Suprapubic skin (tissue), 4 donors: ENCODE results near the gene SCLT1. TPM values are rescaled to one million over a fixed set of nuclear protein-coding genes. Genes with fewer than 3 reads are reported as not detected.
A peak's percentile ranks its signal among the peaks of the same experiment; 100 is the strongest.

Source experiments
- DNase-seq, 2 donors: peaks; one replicate each; pipeline ENCODE4 v3.0.0-alpha.2; 2019; ENCODE audit warnings: low spot score in 2 of 2
- H3K27ac ChIP-seq: fragments of 200-600 bp; sonication (generic); one replicate; pipeline ENCODE4 v1.5.1; 2019
- H3K27me3 ChIP-seq: fragments of 200-600 bp; sonication (generic); one replicate; pipeline ENCODE4 v1.5.1; 2019
- H3K36me3 ChIP-seq: fragments of 200-600 bp; sonication (generic); one replicate; pipeline ENCODE4 v1.5.1; 2019
- H3K4me1 ChIP-seq: fragments of 200-600 bp; sonication (generic); one replicate; pipeline ENCODE4 v1.5.1; 2019
- H3K4me3 ChIP-seq: fragments of 200-600 bp; sonication (generic); one replicate; pipeline ENCODE4 v1.5.1; 2019; ENCODE audit warnings: mild to moderate bottlenecking
- H3K9me3 ChIP-seq: fragments of 200-600 bp; sonication (generic); one replicate; pipeline ENCODE4 v1.5.1; 2019
- EP300 ChIP-seq: sonication (generic); formaldehyde crosslinking; IDR thresholded peaks from one replicate; pipeline ENCODE4 v1.6.1; 2017; ENCODE audit warnings: antibody characterized with exemption
- POLR2A ChIP-seq, 2 donors: fragments of 450-650 bp; IDR thresholded peaks; one replicate each; pipeline ENCODE4 v1.6.1; 2017; ENCODE audit warnings: antibody characterized with exemption in 2 of 2, mild to moderate bottlenecking in 2 of 2, moderate library complexity in 2 of 2
- POLR2AphosphoS5 ChIP-seq, 3 donors: sonication (generic); formaldehyde crosslinking; IDR thresholded peaks; one replicate each; pipeline ENCODE4 v1.6.1; 2017; ENCODE audit warnings: antibody characterized with exemption in 3 of 3
- WGBS: methylation state at CpG from one replicate; pipeline ENCODE4 v1.1.5; 2018; 5-methylcytosine and 5-hydroxymethylcytosine counted together
- total RNA-seq, 4 donors: library from RNA; depleted of rRNA; stranded (reverse); fragments of >200 nt; gene quantifications; one replicate each; pipeline ENCODE4 v1.1.0, GENCODE V29; 2016
- TF ChIP-seq, protein P1 (sequence below), 2 donors: fragments of 200-600 bp in 1 of 2; fragments of 450-650 bp in 1 of 2; sonication (generic) in 1 of 2; IDR thresholded peaks; one replicate each; pipeline ENCODE4 v1.5.1; 2016 to 2019; ENCODE audit warnings: antibody characterized with exemption in 2 of 2, mild to moderate bottlenecking in 1 of 2, moderate library complexity in 1 of 2

Gene SCLT1
- total RNA-seq, 4 donors from 2014 or later = 7.6 to 17.2 (median 9.6) TPM

DNA sequence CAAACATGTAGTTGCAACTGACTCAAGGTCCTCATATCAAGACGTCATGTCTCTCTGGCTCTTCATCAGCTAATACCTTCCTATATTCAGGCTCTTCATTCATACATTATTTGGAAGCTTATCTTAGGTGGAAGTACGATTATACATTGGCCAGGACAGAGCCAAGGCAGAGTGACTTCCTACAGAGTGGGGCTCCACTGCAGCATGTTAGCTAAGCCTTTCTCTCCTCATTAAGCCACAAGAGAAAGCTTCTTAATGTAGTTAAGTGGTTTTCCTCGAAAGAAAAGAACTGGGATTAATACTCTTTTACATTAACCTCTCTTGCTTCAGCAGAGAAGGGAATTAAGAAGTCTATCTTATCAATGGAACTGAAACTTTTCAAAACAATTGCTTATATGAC is 17.6 kb upstream of the SCLT1 start:
- 86% methylated on average over 3 of the region's 3 CpGs for WGBS

DNA sequence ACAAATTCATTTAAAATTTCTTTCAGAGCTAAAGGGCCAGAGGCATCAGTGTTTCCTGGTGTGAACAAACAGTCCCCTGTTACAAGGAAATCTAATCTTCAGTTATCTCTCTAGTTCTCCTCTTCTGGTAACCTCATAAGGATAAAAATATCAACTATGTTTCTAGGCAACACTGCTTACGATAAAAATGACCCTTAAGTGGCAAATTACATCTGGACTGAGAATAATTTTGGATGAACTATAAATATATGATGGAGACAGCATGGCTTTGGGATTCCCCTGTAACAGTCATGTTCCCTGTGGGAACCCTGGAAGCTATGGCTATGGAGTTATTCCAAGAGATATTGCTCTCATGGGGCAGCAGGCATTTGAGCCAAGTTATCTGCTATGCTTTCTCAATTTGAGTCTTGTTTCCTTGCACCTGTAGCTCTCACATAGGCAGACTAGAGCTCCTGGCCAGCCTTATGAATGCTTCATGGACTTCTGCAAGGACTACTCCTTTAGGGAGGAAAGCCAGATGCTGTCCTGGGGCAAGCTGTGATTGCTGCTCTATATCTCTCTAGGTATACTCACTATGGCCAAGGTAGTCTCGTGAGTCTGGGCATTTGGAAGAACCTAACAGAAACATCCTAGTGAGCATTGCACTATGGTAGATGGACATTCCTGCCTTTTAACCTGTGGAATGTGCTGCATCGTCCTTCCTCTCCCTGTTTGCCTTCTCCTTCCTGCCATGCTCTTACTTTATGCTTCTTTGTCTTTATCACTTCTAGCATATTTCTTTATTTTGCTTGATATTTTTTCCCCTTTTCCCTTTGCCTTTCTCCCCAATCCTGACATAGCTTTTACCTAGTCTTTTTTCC is 16.9 kb upstream of the SCLT1 start:
- TF ChIP-seq POLR2A (IDR thresholded peaks at IDR 0.05) = no peak
- H3K4me3 ChIP-seq = no peak overlapping the region
- no peak overlapping the region for H3K27ac ChIP-seq
- DNase-seq = no peak
- H3K9me3 ChIP-seq = no peaks in the 10 kb centered on the region
- H3K27me3 ChIP-seq = no peaks in the 10 kb centered on the region
- 83% methylated on average over 3 of the region's 3 CpGs for WGBS
- peaks cover 22% of the 10 kb centered on the region for H3K36me3 ChIP-seq
- no peaks in the 10 kb centered on the region for H3K4me1 ChIP-seq

More for the DNA sequence above, 17.6 kb upstream of the SCLT1 start:
- no peaks in the 10 kb centered on the region for H3K9me3 ChIP-seq
- DNase-seq = no peak
- H3K27me3 ChIP-seq = no peaks in the 10 kb centered on the region
- H3K36me3 ChIP-seq = peaks cover 22% of the 10 kb centered on the region
- no peaks in the 10 kb centered on the region for H3K4me1 ChIP-seq
- TF ChIP-seq POLR2AphosphoS5 (IDR thresholded peaks at IDR 0.05) (no peak), EP300 (no peak), POLR2A (IDR thresholded peaks at IDR 0.05) (no peak)
- TF ChIP-seq, protein P1, sequence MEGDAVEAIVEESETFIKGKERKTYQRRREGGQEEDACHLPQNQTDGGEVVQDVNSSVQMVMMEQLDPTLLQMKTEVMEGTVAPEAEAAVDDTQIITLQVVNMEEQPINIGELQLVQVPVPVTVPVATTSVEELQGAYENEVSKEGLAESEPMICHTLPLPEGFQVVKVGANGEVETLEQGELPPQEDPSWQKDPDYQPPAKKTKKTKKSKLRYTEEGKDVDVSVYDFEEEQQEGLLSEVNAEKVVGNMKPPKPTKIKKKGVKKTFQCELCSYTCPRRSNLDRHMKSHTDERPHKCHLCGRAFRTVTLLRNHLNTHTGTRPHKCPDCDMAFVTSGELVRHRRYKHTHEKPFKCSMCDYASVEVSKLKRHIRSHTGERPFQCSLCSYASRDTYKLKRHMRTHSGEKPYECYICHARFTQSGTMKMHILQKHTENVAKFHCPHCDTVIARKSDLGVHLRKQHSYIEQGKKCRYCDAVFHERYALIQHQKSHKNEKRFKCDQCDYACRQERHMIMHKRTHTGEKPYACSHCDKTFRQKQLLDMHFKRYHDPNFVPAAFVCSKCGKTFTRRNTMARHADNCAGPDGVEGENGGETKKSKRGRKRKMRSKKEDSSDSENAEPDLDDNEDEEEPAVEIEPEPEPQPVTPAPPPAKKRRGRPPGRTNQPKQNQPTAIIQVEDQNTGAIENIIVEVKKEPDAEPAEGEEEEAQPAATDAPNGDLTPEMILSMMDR (IDR thresholded peaks at IDR 0.05) = no peak
- H3K4me3 ChIP-seq = no peak overlapping the region
- no peak overlapping the region for H3K27ac ChIP-seq

DNA sequence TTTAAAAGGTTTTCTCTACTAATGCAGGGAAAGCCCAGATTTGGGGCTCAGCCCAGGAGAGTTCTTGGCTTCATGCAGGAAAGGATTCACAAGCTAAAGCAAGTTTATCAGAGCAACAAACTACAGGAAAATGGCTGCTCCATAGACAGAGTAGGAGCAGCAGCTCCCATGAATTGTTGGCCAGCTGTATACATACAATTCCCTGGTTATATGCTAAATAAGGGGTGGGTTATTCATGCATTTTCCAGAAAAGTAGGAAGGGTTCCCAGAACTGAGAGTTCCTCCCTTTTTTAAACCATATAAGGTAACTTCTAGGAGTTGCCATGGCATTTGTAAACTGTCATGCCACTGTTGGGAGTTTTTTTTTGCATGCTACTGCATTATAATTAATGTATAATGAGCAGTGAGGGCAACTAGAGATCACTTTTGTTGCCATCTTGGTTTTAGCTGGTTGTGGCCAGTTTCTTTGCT is 5.2 kb upstream of the SCLT1 start:
- Histone ChIP-seq H3K4me3 (no peak overlapping the region), H3K27ac (no peak overlapping the region), H3K9me3 (no peaks in the 10 kb centered on the region), H3K27me3 (no peaks in the 10 kb centered on the region), H3K4me1 (peaks cover 26% of the 10 kb centered on the region), H3K36me3 (peaks cover 3% of the 10 kb centered on the region)
- TF ChIP-seq, protein P1 (IDR thresholded peaks at IDR 0.05) = no peak
- TF ChIP-seq EP300 = no peak
- TF ChIP-seq POLR2AphosphoS5 (IDR thresholded peaks at IDR 0.05) = no peak
- TF ChIP-seq POLR2A (IDR thresholded peaks at IDR 0.05) = no peak
- DNase-seq = no peak

DNA sequence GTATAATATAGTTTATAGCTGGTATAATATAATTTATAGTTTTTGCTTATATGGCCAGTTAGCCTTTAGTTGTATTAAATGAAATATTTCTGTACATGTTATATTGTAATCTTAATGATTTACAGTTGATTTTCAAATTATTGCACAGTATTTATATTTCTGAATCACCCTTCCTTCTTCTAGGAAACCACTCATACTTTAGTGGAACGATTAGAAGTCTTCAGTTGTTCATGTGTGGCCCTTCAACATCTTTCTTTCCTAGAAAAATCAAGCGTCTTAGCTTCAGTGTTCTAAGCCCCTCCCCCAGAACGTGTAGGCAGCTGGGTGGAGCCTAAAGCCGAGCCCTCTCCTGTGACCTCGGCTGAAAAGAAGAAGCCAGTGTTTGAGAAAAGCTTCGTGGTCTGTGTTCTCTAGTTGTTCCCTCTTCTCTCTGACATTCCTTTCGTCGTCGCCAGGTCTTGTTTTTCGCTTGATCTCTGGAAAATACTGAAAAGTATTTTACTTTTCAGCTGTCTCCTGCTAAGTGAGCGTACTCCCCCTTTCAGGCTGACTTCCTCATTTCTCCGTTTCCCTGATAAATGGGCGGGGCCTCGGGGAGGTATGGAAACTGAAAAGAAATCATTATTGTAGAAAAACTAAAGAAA is 2.6 kb upstream of the SCLT1 start, which contains the start of gene C4orf33:
Gene C4orf33, plus strand, starts transcription at position 342 of the 644 bp plus-strand sequence. CDS start 6,459 bp downstream, outside the sequence.
- H3K4me1 ChIP-seq = peaks cover 45% of the 10 kb centered on the region
- no peaks in the 10 kb centered on the region for H3K36me3 ChIP-seq
- peak within 1 kb of the TSS; percentile 90 for H3K27ac ChIP-seq
- H3K4me3 ChIP-seq = peak within 1 kb of the TSS; percentile 70
- H3K27me3 ChIP-seq = no peaks in the 10 kb centered on the region
- H3K9me3 ChIP-seq = no peaks in the 10 kb centered on the region
- TF ChIP-seq EP300 (no peak), POLR2AphosphoS5 (IDR thresholded peaks at IDR 0.05) (no peak), POLR2A (IDR thresholded peaks at IDR 0.05) (no peak)
- TF ChIP-seq, protein P1 (IDR thresholded peaks at IDR 0.05) = no peak
- peak; percentile 76 to 84 for DNase-seq
- 4% methylated on average over 14 of the region's 14 CpGs for WGBS

DNA sequence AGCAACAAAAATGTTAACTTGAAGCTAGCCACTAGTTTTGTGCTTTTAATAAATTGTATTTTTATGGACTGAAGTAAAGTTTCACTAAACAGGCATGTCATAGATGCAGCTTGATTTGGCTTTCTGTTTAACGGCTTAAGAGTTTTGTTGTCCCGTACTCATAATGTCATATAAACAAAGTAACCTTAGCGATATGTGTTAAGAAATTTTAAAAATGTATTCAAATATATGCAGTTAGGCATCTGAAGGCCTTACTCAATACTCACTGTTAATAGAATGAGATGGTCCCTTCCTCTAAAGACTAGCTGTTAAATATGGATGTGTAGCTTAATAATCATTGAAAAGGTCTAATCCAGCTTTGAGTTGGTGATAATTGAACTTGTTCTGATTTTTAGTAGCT is 1.0 kb upstream of the SCLT1 start:
- H3K27me3 ChIP-seq = no peaks in the 10 kb centered on the region
- no peak overlapping the region for H3K27ac ChIP-seq
- H3K4me1 ChIP-seq = peaks cover 54% of the 10 kb centered on the region
- H3K4me3 ChIP-seq = peak overlapping the region; percentile 88
- no peaks in the 10 kb centered on the region for H3K9me3 ChIP-seq
- 70% methylated on average over 3 of the region's 3 CpGs for WGBS
- no peak for TF ChIP-seq EP300
- TF ChIP-seq, protein P1 (IDR thresholded peaks at IDR 0.05) = no peak
- TF ChIP-seq POLR2AphosphoS5 (IDR thresholded peaks at IDR 0.05) = no peak
- TF ChIP-seq POLR2A (IDR thresholded peaks at IDR 0.05) = no peak
- DNase-seq = no peak
- H3K36me3 ChIP-seq = no peaks in the 10 kb centered on the region
